OCI-M1 (cell line): ENCODE measurements around the gene RNF208.
"Not testable (repeated sequence)": the region's sequence is repeated elsewhere in the genome, so short reads cannot be mapped to it uniquely, and the experiment has no call there.

ENCODE experiments used
- DNase-seq: peaks from one replicate; lab custom pipeline; 2025; lab: John Stamatoyannopoulos, UW

RNF208 gene

DNA sequence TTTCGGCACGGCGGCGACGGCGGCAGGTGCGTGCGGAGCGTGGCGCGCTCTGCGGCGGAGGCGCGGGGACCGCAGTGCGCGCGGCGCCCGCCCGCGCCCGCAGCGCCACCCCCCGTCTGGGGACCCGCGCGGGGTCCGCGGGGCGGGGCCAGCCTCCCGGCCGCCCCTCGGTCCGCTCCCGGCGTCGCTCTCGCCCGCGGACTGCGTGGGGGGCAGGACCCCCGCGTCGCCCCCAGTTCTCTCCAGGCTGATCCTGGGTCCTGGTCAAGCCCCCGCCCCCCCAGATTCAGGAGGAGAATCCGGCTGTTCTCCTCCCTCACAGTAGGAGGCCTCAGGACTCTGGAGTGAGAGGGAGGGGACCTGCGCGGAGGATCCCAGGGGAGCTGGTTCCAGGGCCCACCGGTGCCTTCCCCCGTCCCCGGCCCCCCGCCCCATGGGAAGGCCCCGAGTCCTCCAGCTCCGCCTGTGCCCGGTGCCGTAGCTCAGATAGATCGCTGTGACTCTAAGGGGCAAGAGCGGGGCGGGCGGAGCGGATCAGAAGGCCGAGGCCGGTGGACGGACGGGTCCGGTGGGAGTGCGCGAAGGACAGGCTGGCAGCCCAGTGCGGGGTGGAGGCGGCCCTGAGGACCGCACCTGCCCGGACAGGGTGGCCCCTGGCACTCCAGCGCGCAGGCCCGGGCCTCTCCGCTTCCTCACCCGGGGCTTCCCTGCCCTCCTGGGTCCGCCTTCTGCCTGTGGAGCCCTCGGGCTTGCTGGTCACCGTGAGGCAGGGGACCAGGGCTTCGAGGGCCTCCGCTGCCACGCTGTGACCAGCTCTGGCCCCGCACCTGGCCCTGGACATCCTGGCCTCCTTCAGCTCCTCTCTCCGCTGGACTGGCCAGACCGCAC, at the start of gene RNF208:
Gene RNF208 (minus strand): TSS at position 51 of the 888 bp plus-strand sequence. CDS start 1,028 bp downstream, outside the sequence.
- no peak for DNase-seq

DNA sequence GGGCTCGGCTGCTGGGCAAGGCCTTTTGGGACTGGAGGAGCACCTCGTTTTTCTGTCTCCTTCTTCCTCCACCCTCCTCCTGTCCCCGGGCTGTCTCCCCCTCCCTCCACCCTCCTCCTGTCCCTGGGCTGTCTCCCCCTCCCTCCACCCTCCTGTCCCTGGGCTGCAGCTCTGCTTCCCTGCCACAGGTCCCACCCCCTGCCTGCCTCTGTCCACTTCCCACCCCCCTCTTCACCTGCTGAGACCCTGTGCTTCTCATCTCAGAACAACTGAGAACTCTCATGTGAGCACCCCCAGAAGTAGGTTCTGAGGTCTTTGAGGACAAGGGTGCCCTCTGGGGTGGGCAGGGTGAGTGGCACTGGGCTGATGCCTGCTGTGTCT, 49.6 kb upstream of the RNF208 start:
- no peak for DNase-seq

- DNase-seq: no peak
These were observed 49.1 kb upstream of the RNF208 start for GRCh38 chr9:137270929-137271695.

GRCh38 chr9:137269231-137269772, 47.3 kb upstream of the RNF208 start:
- no peak for DNase-seq

GRCh38 chr9:137268538-137269201, 46.6 kb upstream of the RNF208 start:
- peak; percentile 16 for DNase-seq

- no peak for DNase-seq
These were observed 45.9 kb upstream of the RNF208 start for GRCh38 chr9:137267933-137268355.

- DNase-seq: no peak
These were observed 44.8 kb upstream of the RNF208 start for GRCh38 chr9:137266585-137267453.

GRCh38 chr9:137266162-137266527, 44.1 kb upstream of the RNF208 start:
- no peak for DNase-seq

DNA sequence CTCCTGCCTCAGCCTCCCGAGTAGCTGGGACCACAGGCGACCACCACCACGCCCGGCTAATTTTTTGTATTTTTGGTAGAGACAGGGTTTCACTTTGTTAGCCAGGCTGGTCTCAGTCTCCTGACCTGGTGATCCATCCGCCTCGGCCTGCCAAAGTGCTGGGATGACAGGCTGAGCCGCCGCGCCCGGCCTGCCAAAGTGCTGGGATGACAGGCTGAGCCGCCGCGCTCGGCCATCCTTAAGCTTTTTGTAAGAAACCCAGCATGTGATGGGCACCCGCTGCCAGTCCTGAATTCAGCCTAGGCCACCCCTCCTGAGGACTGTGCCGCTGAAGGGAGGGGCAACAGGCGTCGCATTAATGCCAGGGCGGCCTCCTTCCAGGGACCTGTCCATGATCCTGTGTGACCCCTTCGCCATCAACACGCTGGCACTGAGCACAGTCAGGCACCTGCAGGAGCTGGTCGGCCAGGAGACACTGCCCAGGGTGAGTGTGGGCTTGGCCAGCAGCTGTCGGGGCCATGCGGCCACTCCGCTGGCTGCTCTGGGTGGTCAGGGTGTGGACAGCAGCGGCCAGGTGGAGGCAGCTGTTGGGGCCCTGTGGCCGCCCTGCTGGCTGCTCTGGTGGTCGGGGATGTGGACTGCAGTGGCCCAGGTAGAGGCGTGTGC, 43.6 kb upstream of the RNF208 start:
- no peak for DNase-seq

DNA sequence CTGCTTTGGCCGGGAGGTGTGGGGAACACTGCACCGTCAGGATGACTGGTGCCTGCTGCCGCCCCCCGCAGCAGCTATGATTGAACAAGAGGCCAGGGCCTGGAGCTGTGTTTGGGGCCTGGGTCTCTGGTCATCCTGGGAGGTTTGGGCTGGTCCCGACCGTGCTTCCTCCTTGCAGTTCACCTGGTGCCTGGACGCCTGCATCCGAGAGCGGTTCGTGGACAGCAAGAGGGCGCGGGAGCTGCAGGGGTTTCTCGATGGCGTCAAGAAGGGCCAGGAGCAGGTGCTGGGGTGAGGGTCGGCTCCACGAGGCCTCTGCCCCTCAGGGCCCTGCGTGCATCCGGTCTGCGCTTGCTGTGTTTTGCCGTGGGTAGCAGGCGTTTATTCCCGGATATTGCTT, 42.0 kb upstream of the RNF208 start:
- DNase-seq: no peak

DNA sequence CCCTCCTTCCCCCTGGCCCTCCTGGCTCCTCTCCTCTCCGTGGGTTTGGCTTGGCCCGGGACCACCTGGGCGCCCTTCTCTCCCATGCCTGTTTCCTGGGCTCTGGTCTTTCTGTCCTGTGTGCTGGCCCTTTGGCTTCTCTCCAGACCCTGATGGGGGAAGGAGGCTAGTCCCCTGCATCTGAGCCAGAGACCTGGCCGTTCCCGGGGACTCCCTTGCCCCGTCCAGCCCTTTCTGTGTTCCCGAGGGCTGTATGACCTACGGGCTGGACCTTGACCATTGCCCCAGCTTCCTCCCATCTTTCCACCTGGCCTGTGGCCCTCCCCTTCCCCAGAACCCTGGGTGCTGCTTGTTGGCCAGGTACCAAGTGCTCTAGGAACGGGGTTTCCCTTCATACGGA, 41.5 kb upstream of the RNF208 start:
- DNase-seq: no peak

GRCh38 chr9:137262909-137263285, 40.9 kb upstream of the RNF208 start:
- DNase-seq: no peak

DNA sequence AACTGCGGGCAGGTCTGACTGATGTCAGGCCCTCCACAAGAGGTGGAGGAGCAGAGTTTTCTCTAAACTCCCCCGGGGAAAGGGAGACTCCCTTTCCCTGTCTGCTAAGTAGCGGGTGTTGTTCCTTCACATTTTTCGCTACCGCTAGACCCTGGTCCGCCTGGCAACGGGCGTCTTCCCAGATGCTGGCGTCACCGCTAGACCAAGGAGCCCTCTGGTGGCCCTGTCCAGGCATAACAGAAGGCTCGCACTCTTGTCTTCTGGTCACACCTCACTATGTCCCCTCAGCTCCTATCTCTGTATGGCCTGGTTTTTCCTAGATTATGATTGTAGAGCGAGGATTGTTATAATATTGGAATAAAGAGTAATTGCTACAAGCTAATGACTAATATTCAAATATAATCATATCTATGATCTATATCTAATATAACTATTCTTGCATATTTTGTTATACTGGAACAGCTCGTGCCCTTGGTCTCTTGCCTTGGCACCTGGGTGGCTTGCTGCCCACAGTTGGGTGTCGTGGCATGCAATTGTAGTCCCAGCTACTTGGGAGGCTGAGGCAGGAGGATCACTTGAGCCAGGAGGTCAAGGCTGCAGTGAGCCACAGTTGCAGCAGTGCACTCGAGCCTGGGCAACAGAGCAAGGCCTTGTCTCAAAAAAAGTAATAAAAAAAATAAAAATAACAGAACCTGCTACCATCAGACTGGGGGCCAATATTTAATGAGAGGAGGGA, 40.3 kb upstream of the RNF208 start:
- not testable (repeated sequence) for DNase-seq

GRCh38 chr9:137256856-137257255, 34.8 kb upstream of the RNF208 start:
- no peak for DNase-seq

DNA sequence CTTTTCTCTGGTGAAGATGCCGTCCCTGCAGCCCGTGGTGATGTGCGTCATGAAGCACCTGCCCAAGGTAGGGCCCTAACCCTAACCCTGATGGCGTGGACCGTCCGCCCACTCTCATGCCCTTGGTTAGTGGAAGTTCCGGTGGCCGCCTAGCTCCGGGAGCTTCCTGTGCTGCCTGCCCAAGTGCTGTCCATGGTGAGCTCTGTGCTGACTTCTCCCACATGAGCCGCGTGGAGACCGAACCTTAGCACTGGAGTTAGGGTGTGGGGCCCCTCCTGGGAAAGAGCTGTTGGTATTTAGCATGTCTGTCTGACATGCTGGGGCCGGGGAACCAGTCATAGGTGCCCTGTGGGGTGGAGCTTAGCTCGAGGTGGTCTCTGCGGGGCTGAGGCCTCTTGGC, 34.3 kb upstream of the RNF208 start:
- no peak for DNase-seq

DNA sequence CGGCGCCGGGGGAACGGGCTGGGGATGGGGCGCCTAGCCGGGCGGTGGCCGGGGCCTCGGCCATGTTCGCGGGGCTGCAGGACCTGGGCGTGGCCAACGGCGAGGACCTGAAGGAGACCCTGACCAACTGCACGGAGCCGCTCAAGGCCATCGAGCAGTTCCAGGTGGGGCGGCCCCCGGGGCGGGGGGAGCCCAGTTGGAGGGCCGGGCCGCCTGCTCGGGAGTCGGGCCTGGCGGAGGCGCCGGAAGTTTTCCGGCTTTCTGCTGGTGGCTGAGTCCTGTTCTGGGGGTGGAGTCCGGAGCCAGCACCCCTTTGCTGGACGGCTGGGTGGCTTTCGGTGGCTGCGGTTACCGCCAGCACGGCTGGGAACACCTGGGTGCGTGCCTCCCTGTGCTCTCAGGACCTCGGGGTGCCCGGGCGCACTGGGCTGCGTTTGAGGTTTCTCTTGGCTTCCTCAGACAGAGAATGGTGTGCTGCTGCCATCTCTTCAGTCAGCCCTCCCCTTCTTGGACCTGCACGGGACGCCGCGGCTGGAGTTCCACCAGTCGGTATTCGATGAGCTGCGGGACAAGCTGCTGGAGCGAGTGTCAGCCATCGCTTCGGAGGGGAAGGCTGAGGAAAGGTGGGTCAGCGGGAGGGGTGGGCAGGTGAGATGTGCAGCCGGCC, 33.5 kb upstream of the RNF208 start:
- peak; percentile 73 for DNase-seq

DNA sequence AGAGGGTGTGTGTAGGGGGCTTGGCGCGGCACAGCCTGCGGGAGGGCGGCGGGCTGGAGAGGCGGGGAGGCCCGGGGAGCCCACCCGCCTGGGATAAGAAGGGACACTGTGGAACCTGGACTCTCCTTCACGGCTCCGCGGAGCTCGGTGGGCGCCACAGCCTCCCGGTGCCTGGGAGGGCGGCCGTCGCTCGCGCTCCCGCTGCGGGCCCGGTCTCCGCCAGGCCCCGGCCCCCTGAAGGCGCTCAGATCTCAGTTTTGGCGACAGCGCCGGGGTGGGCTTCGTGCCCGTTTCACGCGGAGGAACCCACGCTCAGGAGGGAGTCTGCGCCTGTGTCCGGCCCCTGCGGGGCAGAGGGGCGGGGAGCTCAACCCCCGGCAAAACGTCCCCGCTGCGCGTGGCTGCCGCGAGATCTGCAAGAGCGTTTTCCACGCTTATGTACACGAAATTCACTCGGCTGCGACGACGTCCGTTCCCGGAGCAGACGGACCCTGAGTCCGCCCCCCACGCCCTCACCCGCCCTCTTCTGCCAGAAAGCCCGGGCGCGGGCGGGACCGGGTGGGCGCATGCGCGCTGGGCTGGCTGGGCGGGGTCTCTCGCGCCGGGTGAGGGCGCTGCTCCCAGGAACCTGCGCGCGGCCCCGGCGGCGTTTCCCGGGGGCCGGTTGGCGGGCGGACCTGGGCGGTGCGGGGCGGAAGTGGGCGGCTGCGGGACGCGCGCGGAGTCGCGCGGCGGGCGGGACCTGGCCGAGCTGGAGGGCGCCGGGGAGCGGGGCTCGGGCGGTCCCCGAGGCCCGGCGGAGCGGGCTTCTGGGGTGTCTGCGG, 32.8 kb upstream of the RNF208 start, which contains the start of gene NELFB:
Gene NELFB (plus strand): TSS at position 704 of the 824 bp plus-strand sequence.
- peak; percentile 94 for DNase-seq
